Vagina (tissue), 2 donors: Measurements from ENCODE around the gene HAAO. TPM values are rescaled to one million over a fixed set of nuclear protein-coding genes. Genes with fewer than 3 reads are reported as not detected.
A peak's percentile ranks its signal among the peaks of the same experiment; 100 is the strongest.

Source experiments
- DNase-seq, 2 donors: peaks; one replicate each; pipeline ENCODE4 v3.0.0-alpha.2; 2017; ENCODE audit errors: extremely low spot score in 2 of 2
- H3K27ac ChIP-seq: fragments of 200-600 bp; sonication (generic); one replicate; pipeline ENCODE4 v1.5.1; 2019
- H3K27me3 ChIP-seq: fragments of 200-600 bp; sonication (generic); one replicate; pipeline ENCODE4 v1.5.1; 2019
- H3K36me3 ChIP-seq, 2 donors: fragments of 200-600 bp; sonication (generic); one replicate each; pipeline ENCODE4 v1.5.1; 2017 to 2019
- H3K4me1 ChIP-seq: fragments of 200-600 bp; sonication (generic); one replicate; pipeline ENCODE4 v1.5.1; 2019
- H3K4me3 ChIP-seq, 2 donors: fragments of 200-600 bp; sonication (generic); 1 replicate in 1 of 2; 2 replicates in 1 of 2; pipeline ENCODE4 v1.5.1; 2016 to 2019
- H3K9me3 ChIP-seq: fragments of 200-600 bp; sonication (generic); one replicate; pipeline ENCODE4 v1.5.1; 2019
- POLR2A ChIP-seq, 2 donors: fragments of 450-650 bp; IDR thresholded peaks; one replicate each; pipeline ENCODE4 v1.6.1; 2017; ENCODE audit warnings: antibody characterized with exemption in 2 of 2, mild to moderate bottlenecking in 2 of 2, moderate library complexity in 2 of 2
- POLR2AphosphoS5 ChIP-seq, 2 donors: sonication (generic); formaldehyde crosslinking; IDR thresholded peaks; one replicate each; pipeline ENCODE4 v1.9.0; 2017; ENCODE audit warnings: antibody characterized with exemption in 2 of 2, mild to moderate bottlenecking in 2 of 2, low read depth in 1 of 2; ENCODE audit not compliant: insufficient read depth in 1 of 2
- intact Hi-C: fragments of 100-400 bp; cut with DNase I; formaldehyde crosslinking; loops from one replicate; pipeline ENCODE4 v1.15.1; 2023
- total RNA-seq: library from RNA; depleted of rRNA; stranded (reverse); fragments of >200 nt; gene quantifications from one replicate; pipeline ENCODE4 v1.2.3, GENCODE V29; 2016
- TF ChIP-seq, protein P1 (sequence below), 3 experiments: fragments of 450-650 bp in 2 of 3; fragments of 200-600 bp in 1 of 3; sonication (generic) in 1 of 3; IDR thresholded peaks; one replicate each; pipeline ENCODE4 v1.5.1; 2017 to 2019; ENCODE audit warnings: antibody characterized with exemption in 3 of 3, mild to moderate bottlenecking in 2 of 3, moderate library complexity in 2 of 3

The HAAO gene
- total RNA-seq, 1 donor from 2014 or later = 5.9 TPM

DNA sequence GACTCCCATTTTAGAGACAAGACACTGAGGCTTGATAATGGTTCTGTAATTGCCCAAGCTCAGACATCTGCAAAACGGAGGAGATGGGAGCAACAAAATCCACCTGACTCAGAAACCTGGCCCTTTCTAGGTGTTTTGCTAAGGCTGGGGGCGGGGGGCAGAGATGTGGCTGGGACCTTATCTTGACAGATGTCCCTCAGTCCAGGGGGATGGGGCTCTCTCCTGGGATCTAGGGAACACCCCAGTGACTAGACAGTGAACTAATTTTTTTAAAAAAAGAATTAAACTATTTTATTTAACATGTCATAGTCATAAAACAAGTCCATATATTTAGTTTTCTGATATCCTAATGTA, 32.0 kb upstream of the HAAO start:
- TF ChIP-seq POLR2A (IDR thresholded peaks at IDR 0.05) (no peak), POLR2AphosphoS5 (IDR thresholded peaks at IDR 0.05; ENCODE audit: insufficient read depth in 1 of 2, low read depth in 1 of 2) (no peak)
- TF ChIP-seq, protein P1, sequence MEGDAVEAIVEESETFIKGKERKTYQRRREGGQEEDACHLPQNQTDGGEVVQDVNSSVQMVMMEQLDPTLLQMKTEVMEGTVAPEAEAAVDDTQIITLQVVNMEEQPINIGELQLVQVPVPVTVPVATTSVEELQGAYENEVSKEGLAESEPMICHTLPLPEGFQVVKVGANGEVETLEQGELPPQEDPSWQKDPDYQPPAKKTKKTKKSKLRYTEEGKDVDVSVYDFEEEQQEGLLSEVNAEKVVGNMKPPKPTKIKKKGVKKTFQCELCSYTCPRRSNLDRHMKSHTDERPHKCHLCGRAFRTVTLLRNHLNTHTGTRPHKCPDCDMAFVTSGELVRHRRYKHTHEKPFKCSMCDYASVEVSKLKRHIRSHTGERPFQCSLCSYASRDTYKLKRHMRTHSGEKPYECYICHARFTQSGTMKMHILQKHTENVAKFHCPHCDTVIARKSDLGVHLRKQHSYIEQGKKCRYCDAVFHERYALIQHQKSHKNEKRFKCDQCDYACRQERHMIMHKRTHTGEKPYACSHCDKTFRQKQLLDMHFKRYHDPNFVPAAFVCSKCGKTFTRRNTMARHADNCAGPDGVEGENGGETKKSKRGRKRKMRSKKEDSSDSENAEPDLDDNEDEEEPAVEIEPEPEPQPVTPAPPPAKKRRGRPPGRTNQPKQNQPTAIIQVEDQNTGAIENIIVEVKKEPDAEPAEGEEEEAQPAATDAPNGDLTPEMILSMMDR (IDR thresholded peaks at IDR 0.05) = no peak
- Histone ChIP-seq H3K36me3 (no peaks in the 10 kb centered on the region), H3K4me1 (peaks cover 18% of the 10 kb centered on the region), H3K4me3 (no peak overlapping the region), H3K27me3 (no peaks in the 10 kb centered on the region), H3K27ac (no peak overlapping the region), H3K9me3 (no peaks in the 10 kb centered on the region)
- peak; percentile 31 to 78 for DNase-seq
- intact Hi-C loops = no loop called here

DNA sequence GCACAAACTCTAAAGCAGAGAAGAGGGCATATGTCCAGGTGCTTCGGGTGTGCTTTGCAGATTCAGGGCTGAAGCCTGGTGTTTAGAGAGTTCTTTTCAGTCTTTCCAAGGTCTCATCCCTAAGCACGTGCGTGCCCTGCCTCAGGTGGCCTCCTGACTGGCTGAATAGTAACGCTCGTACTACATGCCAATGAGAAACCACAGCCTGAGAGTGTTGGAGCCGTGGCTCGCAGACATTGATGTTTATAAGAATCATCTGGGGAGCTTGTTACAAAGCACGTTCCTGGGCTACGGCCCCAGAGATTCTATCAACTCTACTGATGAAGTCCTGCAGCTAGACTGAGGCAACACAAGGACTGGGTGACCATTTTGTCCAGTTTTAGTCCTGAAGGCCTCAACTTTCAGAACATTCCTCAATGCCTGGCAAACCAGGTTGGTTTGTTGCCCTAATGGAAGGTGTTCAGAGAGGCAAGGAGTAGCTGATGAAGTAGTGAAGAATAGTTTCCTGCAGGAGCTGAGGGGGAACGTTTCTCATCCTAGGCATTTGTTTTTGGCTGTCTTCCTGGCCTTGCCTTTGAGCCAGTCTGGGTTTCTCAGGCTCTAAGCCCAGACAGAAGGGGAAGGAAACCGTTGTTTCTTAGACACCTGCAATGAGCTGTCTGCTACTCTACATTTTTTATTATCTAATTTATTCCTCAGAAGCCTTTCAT, 31.5 kb upstream of the HAAO start:
- Histone ChIP-seq H3K27ac (no peak overlapping the region), H3K36me3 (no peaks in the 10 kb centered on the region), H3K9me3 (no peaks in the 10 kb centered on the region), H3K4me3 (no peak overlapping the region), H3K27me3 (no peaks in the 10 kb centered on the region), H3K4me1 (peaks cover 13% of the 10 kb centered on the region)
- peak; percentile 61 to 85 for DNase-seq
- intact Hi-C loops = no loop called here
- TF ChIP-seq, protein P1 (IDR thresholded peaks at IDR 0.05) = no peak
- no peak for TF ChIP-seq POLR2A (IDR thresholded peaks at IDR 0.05)
- TF ChIP-seq POLR2AphosphoS5 (IDR thresholded peaks at IDR 0.05; ENCODE audit: insufficient read depth in 1 of 2, low read depth in 1 of 2) = no peak

- Histone ChIP-seq H3K36me3 (no peaks in the 10 kb centered on the region), H3K9me3 (no peaks in the 10 kb centered on the region), H3K4me1 (no peaks in the 10 kb centered on the region), H3K4me3 (no peak overlapping the region), H3K27me3 (no peaks in the 10 kb centered on the region), H3K27ac (no peak overlapping the region)
- intact Hi-C loops = no loop called here
- peak in 1 of 2 donors; percentile 52 for DNase-seq
- no peak for TF ChIP-seq POLR2AphosphoS5 (IDR thresholded peaks at IDR 0.05; ENCODE audit: insufficient read depth in 1 of 2, low read depth in 1 of 2)
- no peak for TF ChIP-seq POLR2A (IDR thresholded peaks at IDR 0.05)
- TF ChIP-seq, protein P1 (IDR thresholded peaks at IDR 0.05) = no peak
Observed at GRCh38 chr2:42819160-42819559, 26.8 kb upstream of the HAAO start.

GRCh38 chr2:42815726-42816125, 23.3 kb upstream of the HAAO start:
- H3K9me3 ChIP-seq = no peaks in the 10 kb centered on the region
- no peak for TF ChIP-seq POLR2AphosphoS5 (IDR thresholded peaks at IDR 0.05; ENCODE audit: insufficient read depth in 1 of 2, low read depth in 1 of 2)
- no peak for TF ChIP-seq POLR2A (IDR thresholded peaks at IDR 0.05)
- TF ChIP-seq, protein P1 (IDR thresholded peaks at IDR 0.05) = no peak
- H3K36me3 ChIP-seq = no peaks in the 10 kb centered on the region
- intact Hi-C loops = no loop called here
- no peak for DNase-seq
- H3K4me1 ChIP-seq = peaks cover 10% of the 10 kb centered on the region
- no peaks in the 10 kb centered on the region for H3K27me3 ChIP-seq
- no peak overlapping the region for H3K4me3 ChIP-seq
- H3K27ac ChIP-seq = no peak overlapping the region

- peak in 1 of 2 donors; percentile 25 for DNase-seq
Observed at GRCh38 chr2:42813763-42814162, 21.4 kb upstream of the HAAO start.

More at GRCh38 chr2:42813763-42814162, 21.4 kb upstream of the HAAO start:
- Histone ChIP-seq H3K36me3 (no peaks in the 10 kb centered on the region), H3K27ac (no peak overlapping the region), H3K9me3 (no peaks in the 10 kb centered on the region), H3K4me3 (no peak overlapping the region), H3K27me3 (no peaks in the 10 kb centered on the region), H3K4me1 (peaks cover 10% of the 10 kb centered on the region)
- TF ChIP-seq, protein P1 (IDR thresholded peaks at IDR 0.05) = no peak
- TF ChIP-seq POLR2AphosphoS5 (IDR thresholded peaks at IDR 0.05; ENCODE audit: insufficient read depth in 1 of 2, low read depth in 1 of 2) (no peak), POLR2A (IDR thresholded peaks at IDR 0.05) (no peak)
- intact Hi-C loops = no loop called here
